CD4-positive, alpha-beta T cell (primary cell): ENCODE results near the gene SPATS2L. TPM values are rescaled to one million over a fixed set of nuclear protein-coding genes. Genes with fewer than 3 reads are reported as not detected.

Source experiments
- ATAC-seq: fragments of 200-7000 bp; cut with Tn5 transposase; one replicate; pipeline ENCODE4 v1.10.0; 2022; ENCODE audit warnings: mild to moderate bottlenecking; ENCODE audit not compliant: poor library complexity
- CTCF ChIA-PET: fragments of 350-600 bp; sonication (Branson Sonifier 250); formaldehyde crosslinking; loops from one replicate; lab custom pipeline; 2021; ENCODE audit warnings: antibody characterized with exemption, inconsistent platforms; lab: Charles Lee
- POLR2A ChIA-PET: fragments of 350-600 bp; sonication (Branson Sonifier 250); formaldehyde crosslinking; loops from one replicate; lab custom pipeline; 2021; ENCODE audit warnings: antibody characterized with exemption, inconsistent platforms; lab: Charles Lee
- DNase-seq, 14 experiments: peaks; one replicate each; pipeline ENCODE4 v3.0.0-alpha.2; 2013 to 2020; ENCODE audit warnings: mixed read lengths in 2 of 14
- H3K27ac ChIP-seq, 2 donors: one replicate each; pipeline versions ENCODE4 v1.5.1 to v1.7.0; 2013; ENCODE audit warnings: low read length in 2 of 2, low read depth in 1 of 2, mild to moderate bottlenecking in 1 of 2
- H3K27me3 ChIP-seq, 2 experiments: 1 replicate in 1 of 2; 2 replicates in 1 of 2; pipeline versions ENCODE4 v1.6.1 to v1.7.0; 2013; ENCODE audit warnings: low read length in 2 of 2, control low read depth in 1 of 2, mild to moderate bottlenecking in 1 of 2, moderate library complexity in 1 of 2; ENCODE audit not compliant: insufficient read depth in 2 of 2, control insufficient read depth in 1 of 2
- H3K36me3 ChIP-seq: one replicate; pipeline ENCODE4 v1.6.1; 2013; ENCODE audit warnings: low read length, control low read depth; ENCODE audit not compliant: insufficient read depth
- H3K4me1 ChIP-seq: one replicate; pipeline ENCODE4 v1.6.1; 2013; ENCODE audit warnings: low read length, control low read depth; ENCODE audit not compliant: insufficient read depth
- H3K4me3 ChIP-seq: one replicate; pipeline ENCODE4 v1.5.1; 2013; ENCODE audit warnings: mild to moderate bottlenecking, low read length, moderate library complexity
- H3K9me3 ChIP-seq, 2 experiments: 1 replicate in 1 of 2; 2 replicates in 1 of 2; pipeline versions ENCODE4 v1.6.1 to v1.7.0; 2013; ENCODE audit warnings: low read length in 2 of 2, mild to moderate bottlenecking in 2 of 2, control low read depth in 1 of 2, moderate library complexity in 1 of 2; ENCODE audit not compliant: control insufficient read depth in 1 of 2, insufficient read depth in 1 of 2
- H3K27ac Mint-ChIP-seq: one replicate; pipeline ENCODE4 v1.8.0; 2020; ENCODE audit warnings: mixed read lengths
- H3K27me3 Mint-ChIP-seq: one replicate; pipeline ENCODE4 v1.8.0; 2021; ENCODE audit warnings: mixed read lengths
- H3K36me3 Mint-ChIP-seq: one replicate; pipeline ENCODE4 v1.8.0; 2021; ENCODE audit warnings: low read depth, mixed read lengths
- H3K4me1 Mint-ChIP-seq: one replicate; pipeline ENCODE4 v1.8.0; 2021; ENCODE audit warnings: low read depth, mixed read lengths
- H3K4me3 Mint-ChIP-seq: one replicate; pipeline ENCODE4 v1.8.0; 2020; ENCODE audit warnings: mild to moderate bottlenecking, mixed read lengths
- H3K9me3 Mint-ChIP-seq: one replicate; pipeline ENCODE4 v1.8.0; 2020; ENCODE audit warnings: mixed read lengths
- intact Hi-C, 2 experiments: fragments of 100-400 bp; cut with DNase I in 1 of 2; cut with micrococcal nuclease in 1 of 2; formaldehyde crosslinking; loops; one replicate each; pipeline versions ENCODE4 v1.15.1 to v1.9.0; 2023 to 2025; cut with DNase I, micrococcal nuclease
- total RNA-seq, 174 experiments: library from RNA in 2 of 174; stranded (reverse) in 2 of 174; gene quantifications; one replicate each; pipeline ENCODE4 v1.2.3 and lab custom pipeline; 2021 to 2026
- TF ChIP-seq, protein P1 (sequence below): fragments of 200-600 bp; IDR thresholded peaks from one replicate; pipeline ENCODE4 v1.8.0; 2022; ENCODE audit warnings: antibody characterized with exemption, mild to moderate bottlenecking

Gene SPATS2L
- total RNA-seq, 2 experiments from 2014 or later = 4.0 to 4.4 TPM

DNA sequence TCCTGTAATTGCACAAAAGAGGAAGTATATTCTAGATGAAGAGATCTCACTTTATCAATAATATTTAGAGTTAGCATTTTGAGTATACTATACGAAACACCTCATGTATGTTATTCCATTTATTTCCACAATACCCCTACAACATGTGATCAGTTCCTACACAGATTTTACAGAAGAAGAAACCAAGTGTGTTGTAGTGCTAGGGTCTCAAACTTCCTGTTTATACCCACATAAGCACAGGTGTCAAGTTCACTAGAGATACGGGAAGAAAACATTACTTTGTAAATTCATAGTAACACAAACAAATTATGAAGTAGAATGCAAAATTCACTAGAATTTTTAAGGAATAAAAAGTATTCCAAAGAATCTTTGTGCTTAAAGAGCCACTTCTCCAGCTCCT is 157.0 kb downstream of the SPATS2L start:
- ChIA-PET POLR2A (interaction anchor here (1.2 kb wide), 1 partner anchor 91 kb away, joined by 3 read pairs; no protein-coding TSS in a partner anchor), CTCF (no interaction called here)
- Histone ChIP-seq H3K36me3 (no peaks in the 10 kb centered on the region), H3K9me3 (no peaks in the 10 kb centered on the region), H3K27me3 (no peaks in the 10 kb centered on the region), H3K4me3 (no peak overlapping the region), H3K27ac (no peak overlapping the region), H3K4me1 (peaks cover 33% of the 10 kb centered on the region)
- Mint-ChIP-seq H3K9me3 (no peaks in the 10 kb centered on the region), H3K4me3 (no peak overlapping the region), H3K27me3 (no peaks in the 10 kb centered on the region), H3K36me3 (no peaks in the 10 kb centered on the region), H3K27ac (peak overlapping the region; percentile 10), H3K4me1 (peaks cover 35% of the 10 kb centered on the region)
- TF ChIP-seq, protein P1, sequence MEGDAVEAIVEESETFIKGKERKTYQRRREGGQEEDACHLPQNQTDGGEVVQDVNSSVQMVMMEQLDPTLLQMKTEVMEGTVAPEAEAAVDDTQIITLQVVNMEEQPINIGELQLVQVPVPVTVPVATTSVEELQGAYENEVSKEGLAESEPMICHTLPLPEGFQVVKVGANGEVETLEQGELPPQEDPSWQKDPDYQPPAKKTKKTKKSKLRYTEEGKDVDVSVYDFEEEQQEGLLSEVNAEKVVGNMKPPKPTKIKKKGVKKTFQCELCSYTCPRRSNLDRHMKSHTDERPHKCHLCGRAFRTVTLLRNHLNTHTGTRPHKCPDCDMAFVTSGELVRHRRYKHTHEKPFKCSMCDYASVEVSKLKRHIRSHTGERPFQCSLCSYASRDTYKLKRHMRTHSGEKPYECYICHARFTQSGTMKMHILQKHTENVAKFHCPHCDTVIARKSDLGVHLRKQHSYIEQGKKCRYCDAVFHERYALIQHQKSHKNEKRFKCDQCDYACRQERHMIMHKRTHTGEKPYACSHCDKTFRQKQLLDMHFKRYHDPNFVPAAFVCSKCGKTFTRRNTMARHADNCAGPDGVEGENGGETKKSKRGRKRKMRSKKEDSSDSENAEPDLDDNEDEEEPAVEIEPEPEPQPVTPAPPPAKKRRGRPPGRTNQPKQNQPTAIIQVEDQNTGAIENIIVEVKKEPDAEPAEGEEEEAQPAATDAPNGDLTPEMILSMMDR = no peak
- intact Hi-C loops = loop anchor here (5.0 to 10.0 kb wide), 2 partner anchors 76 to 89 kb away; no protein-coding TSS in a partner anchor
- DNase-seq (peak in 1 of 14 experiments; percentile 18), ATAC-seq (no peak)

DNA sequence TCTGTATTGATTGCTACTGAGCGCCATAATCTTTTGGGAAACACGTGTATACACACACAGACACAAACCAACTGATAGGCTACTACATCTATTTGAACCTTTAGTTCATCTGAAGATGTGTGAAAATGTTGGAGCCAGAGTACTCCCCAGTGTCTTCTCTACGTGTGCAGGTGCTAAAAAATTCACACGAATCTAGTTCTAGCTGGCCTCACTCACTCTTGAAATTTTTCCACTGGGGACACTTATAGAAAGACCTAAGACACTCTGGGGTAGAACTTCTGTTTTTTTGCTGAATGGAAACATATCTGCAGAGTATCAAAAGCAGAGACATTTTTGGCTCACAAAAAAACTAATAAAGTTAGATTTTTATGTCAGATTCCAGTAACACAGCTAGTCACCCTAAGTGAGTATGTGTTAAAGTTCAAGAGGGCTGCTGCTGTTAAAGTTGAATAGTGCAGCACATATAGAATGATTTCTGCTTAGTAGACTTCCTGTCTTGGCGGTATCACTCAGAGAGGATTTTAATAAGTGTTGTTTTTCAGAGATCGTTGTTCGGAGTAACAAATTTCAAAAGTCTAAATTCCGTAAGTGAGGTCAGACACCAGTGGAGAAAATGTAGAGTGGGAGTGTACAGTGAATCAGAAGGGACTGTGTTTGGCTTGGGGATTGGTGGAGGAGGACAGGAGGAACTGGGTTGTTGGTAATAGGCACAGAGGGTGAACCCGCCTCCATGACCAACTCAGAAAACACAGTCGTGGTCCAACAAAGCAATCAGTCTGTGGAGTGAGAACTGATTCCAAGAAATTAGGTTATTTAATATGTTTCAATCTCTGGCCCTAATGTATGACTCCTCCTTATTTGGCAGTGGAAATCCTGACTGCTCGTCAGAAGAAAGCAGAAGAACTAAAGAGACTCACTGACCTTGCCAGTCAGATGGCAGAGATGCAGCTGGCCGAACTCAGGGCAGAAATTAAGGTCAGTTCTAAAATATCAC is 160.2 kb downstream of the SPATS2L start:
- Histone ChIP-seq H3K4me3 (peak overlapping the region; percentile 35), H3K27ac (peak overlapping the region; percentile 37 to 69)

More for the DNA sequence above, 160.2 kb downstream of the SPATS2L start:
- H3K4me1 Mint-ChIP-seq = peaks cover 49% of the 10 kb centered on the region
- peak overlapping the region; percentile 81 for H3K4me3 Mint-ChIP-seq
- POLR2A ChIA-PET = interaction anchor here (0.7 to 2.6 kb wide), 6 partner anchors 12 to 93 kb away, joined by 3 to 15 read pairs (median 4); partner anchors contain the start of gene KCTD18
- no peaks in the 10 kb centered on the region for H3K9me3 Mint-ChIP-seq
- H3K27me3 ChIP-seq = no peaks in the 10 kb centered on the region
- H3K9me3 ChIP-seq = no peaks in the 10 kb centered on the region
- peaks cover 43% of the 10 kb centered on the region for H3K4me1 ChIP-seq
- H3K27me3 Mint-ChIP-seq = no peaks in the 10 kb centered on the region
- DNase-seq (peak in 8 of 14 experiments; percentile 12 to 66 (median 48)), ATAC-seq (peak; percentile 83)
- H3K36me3 ChIP-seq = no peaks in the 10 kb centered on the region
- CTCF ChIA-PET = interaction anchor here (0.7 to 2.3 kb wide), 2 partner anchors 43 to 487 kb away, joined by 3 to 8 read pairs; no protein-coding TSS in a partner anchor
- intact Hi-C loops = loop anchor here in 1 of 2 experiments (10.0 kb wide), 1 partner anchor 92 kb away; no protein-coding TSS in a partner anchor
- TF ChIP-seq, protein P1 = no peak
- no peaks in the 10 kb centered on the region for H3K36me3 Mint-ChIP-seq
- H3K27ac Mint-ChIP-seq = peak overlapping the region; percentile 79
